KOPT-K1 (cell line): Measurements from ENCODE around the gene CORIN.

Experiments
- H3K27ac ChIP-seq: fragments of 200-600 bp; sonication (generic); 2 replicates; pipeline ENCODE4 v1.5.1; 2016; ENCODE audit warnings: antibody characterized with exemption, mild to moderate bottlenecking, low read depth, low read length; ENCODE audit not compliant: poor library complexity, severe bottlenecking
- H3K36me3 ChIP-seq: fragments of 200-600 bp; sonication (generic); 2 replicates; pipeline ENCODE4 v1.5.1; 2017; ENCODE audit warnings: antibody characterized with exemption, mild to moderate bottlenecking, low read length, moderate library complexity; ENCODE audit not compliant: insufficient read depth
- H3K9me3 ChIP-seq: fragments of 200-600 bp; sonication (generic); 2 replicates; pipeline ENCODE4 v1.5.1; 2017; ENCODE audit warnings: antibody characterized with exemption, low read length, mild to moderate bottlenecking; ENCODE audit not compliant: insufficient read depth, poor library complexity, severe bottlenecking

Gene CORIN

DNA sequence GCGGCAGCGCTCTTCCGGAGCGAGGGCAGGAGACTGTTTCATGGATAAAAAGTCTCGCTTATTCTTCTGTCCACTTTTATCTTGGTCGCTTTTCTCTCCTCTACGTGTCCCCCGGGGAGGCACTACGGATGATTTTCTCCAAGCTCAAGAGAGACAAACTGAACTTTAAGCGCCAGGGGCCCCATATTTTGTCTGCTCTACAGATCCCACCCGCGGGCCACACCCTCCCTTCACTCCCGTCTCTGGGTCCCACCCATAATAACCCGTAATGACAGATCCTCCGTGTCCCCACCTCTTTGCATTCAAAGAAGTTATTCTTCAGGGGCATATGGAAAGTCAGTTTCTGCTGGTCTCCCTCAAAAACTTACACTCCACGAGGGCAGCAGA is at the start of gene CORIN:
TSS of gene CORIN (minus strand) at position 160 of the 387 bp plus-strand sequence. CDS start at position 42, 118 bp downstream.
- no peak within 1 kb of the TSS for H3K27ac ChIP-seq

DNA sequence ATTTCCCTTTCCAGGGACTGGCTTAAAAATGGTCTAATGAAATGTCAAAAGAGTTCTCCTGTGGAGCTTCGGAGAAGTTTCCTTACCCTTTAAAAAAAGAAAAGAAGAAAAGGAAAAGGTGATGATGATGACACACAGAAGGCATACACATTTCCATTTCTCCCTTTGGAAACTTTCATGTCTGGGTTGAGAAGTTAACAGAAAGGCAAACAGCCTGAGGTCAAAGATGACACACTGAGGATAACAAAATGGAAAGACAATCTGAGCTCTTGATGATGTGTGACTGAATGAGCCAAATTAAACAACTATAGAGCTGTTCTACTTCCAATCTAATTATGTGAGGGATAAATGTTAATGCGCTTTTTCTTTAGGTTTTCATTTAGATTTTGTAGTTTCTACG is 44.4 kb upstream of the CORIN start:
- H3K9me3 ChIP-seq: no peaks in the 10 kb centered on the region
- peaks cover 89% of the 10 kb centered on the region for H3K36me3 ChIP-seq
- H3K27ac ChIP-seq: no peak overlapping the region

More for the DNA sequence above, at the start of gene CORIN:
- Histone ChIP-seq H3K9me3 (peaks cover 4% of the 10 kb centered on the region), H3K36me3 (peaks cover 7% of the 10 kb centered on the region)

DNA sequence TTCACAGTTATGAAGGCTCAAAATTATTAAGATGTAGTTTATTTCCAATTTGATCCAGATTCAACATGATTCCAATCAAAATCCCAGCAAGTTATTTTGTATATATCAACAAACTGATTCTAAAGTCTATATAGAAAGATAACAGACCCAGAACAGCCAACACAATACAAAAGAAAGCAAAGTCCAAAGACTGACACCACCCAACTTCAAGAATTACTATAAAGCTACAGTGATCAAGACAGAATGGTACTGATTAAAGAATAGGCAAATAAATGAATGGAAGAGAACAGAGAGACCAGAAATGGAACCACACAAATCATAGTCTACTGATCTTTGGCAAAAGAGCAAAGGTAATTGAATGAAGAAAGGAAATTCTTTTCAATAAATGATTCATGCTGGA is 41.6 kb upstream of the CORIN start:
- Histone ChIP-seq H3K27ac (no peak overlapping the region), H3K9me3 (no peaks in the 10 kb centered on the region), H3K36me3 (peaks cover 91% of the 10 kb centered on the region)

GRCh38 chr4:47876784-47877546 is 39.1 kb upstream of the CORIN start:
- Histone ChIP-seq H3K36me3 (peaks cover 88% of the 10 kb centered on the region), H3K9me3 (peaks cover 14% of the 10 kb centered on the region), H3K27ac (no peak overlapping the region)

DNA sequence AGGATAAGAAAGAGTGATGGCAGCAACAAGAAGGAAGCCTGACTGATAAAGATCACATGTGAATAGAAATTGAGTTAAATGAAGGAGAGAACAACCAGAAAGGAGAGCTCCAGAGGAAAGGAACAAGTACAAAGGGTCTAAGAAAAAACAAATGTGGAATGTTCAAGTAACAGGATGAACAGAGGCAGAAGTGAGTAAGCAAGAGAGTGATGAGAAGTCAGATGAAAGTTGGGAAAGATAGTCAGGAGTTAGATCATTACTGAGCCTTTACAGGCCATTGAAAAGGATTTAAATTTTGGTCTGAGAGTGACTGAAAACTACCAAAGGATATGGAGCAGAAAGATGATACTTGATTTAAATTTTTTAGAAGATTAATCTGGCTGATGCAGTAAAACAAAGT is 38.4 kb upstream of the CORIN start:
- peaks cover 14% of the 10 kb centered on the region for H3K9me3 ChIP-seq
- no peak overlapping the region for H3K27ac ChIP-seq
- peaks cover 83% of the 10 kb centered on the region for H3K36me3 ChIP-seq

- Histone ChIP-seq H3K9me3 (peaks cover 14% of the 10 kb centered on the region), H3K27ac (no peak overlapping the region), H3K36me3 (peaks cover 82% of the 10 kb centered on the region)
Observed at GRCh38 chr4:47873877-47874541, 36.1 kb upstream of the CORIN start.

GRCh38 chr4:47863486-47863885 is 25.6 kb upstream of the CORIN start:
- Histone ChIP-seq H3K27ac (no peak overlapping the region), H3K9me3 (no peaks in the 10 kb centered on the region), H3K36me3 (peaks cover 27% of the 10 kb centered on the region)

DNA sequence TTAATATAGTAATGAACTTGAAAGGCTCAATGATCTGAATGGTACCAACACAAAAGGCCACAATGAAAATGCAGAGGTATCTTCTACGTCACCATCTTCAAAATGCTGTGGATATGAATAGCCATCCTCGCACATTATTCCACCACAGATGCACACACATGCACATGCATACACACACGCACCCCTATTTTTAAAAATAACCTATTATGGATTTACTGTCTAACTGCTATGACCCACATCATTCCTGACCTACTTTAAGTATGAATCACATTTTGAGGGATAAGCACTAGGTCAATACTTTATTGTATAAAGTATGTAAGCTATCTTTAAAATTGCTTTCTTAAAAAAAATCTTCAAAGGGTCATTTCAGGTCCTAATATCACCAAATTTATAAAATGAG is 24.4 kb upstream of the CORIN start:
- H3K36me3 ChIP-seq: peaks cover 21% of the 10 kb centered on the region
- no peaks in the 10 kb centered on the region for H3K9me3 ChIP-seq
- H3K27ac ChIP-seq: no peak overlapping the region

DNA sequence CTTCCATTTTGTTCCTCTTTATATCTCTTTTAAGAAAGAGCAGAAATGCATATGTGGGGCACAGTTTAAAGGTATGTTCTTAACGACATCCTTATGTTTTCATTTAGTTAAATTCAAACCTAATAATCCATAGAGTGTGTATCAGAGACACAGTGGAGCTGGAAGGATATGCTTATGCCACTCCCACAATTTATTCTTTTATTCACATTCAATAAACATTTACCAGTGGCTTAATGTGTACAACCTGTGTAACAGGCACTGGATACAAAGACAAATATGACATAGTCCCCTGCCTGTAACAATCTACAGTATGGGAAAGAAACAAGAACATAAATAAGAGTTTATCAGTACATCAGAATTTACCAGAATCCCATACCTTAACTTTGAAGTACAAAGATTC is 22.4 kb upstream of the CORIN start:
- Histone ChIP-seq H3K9me3 (no peaks in the 10 kb centered on the region), H3K36me3 (peaks cover 15% of the 10 kb centered on the region), H3K27ac (no peak overlapping the region)

DNA sequence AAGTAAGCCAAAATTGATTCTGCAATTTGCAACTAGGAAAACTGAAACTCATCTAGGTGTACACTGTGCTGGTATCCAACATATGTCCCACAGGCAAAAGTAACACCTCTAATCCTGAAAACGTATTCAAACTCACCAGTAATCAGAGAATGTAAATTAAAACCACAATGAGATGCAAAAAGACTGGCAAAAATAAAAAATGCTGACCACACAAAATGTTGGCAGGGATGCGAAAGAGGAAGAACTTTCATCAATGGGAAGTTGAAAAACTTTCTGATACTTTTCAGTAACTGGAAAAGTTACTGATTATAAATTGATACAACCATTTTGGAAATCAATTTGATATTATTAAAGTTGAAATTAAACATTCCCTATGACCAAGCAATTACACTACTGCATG is 20.1 kb upstream of the CORIN start:
- Histone ChIP-seq H3K36me3 (peaks cover 25% of the 10 kb centered on the region), H3K27ac (no peak overlapping the region), H3K9me3 (no peaks in the 10 kb centered on the region)

GRCh38 chr4:47856713-47857112 is 18.8 kb upstream of the CORIN start:
- Histone ChIP-seq H3K27ac (no peak overlapping the region), H3K9me3 (no peaks in the 10 kb centered on the region), H3K36me3 (peaks cover 29% of the 10 kb centered on the region)

DNA sequence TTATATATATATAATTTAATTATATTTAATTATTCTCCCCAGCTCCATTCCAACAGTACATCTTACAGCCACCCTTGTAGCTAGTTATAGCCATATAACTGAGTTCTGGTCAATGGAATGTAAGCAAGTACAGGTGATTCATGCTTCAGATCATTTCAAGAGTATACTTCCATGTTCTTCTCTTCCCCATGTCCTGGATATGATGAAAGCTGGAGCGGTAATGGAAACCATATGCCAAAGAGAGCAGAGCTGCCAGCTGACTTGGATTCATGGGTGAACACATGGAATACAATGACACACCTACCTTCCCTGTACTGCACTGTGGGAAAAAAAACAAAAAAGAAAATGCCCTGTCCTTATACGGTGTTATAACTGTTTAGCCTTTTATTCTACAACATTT is 17.5 kb upstream of the CORIN start:
- Histone ChIP-seq H3K27ac (no peak overlapping the region), H3K9me3 (no peaks in the 10 kb centered on the region), H3K36me3 (peaks cover 31% of the 10 kb centered on the region)

GRCh38 chr4:47852136-47852535 is 14.3 kb upstream of the CORIN start:
- Histone ChIP-seq H3K27ac (no peak overlapping the region), H3K9me3 (no peaks in the 10 kb centered on the region), H3K36me3 (peaks cover 38% of the 10 kb centered on the region)

GRCh38 chr4:47849466-47849865 is 11.6 kb upstream of the CORIN start:
- Histone ChIP-seq H3K9me3 (no peaks in the 10 kb centered on the region), H3K27ac (no peak overlapping the region), H3K36me3 (peaks cover 39% of the 10 kb centered on the region)

- Histone ChIP-seq H3K36me3 (peaks cover 39% of the 10 kb centered on the region), H3K9me3 (no peaks in the 10 kb centered on the region), H3K27ac (no peak overlapping the region)
Observed at GRCh38 chr4:47848041-47848440, 10.2 kb upstream of the CORIN start.

DNA sequence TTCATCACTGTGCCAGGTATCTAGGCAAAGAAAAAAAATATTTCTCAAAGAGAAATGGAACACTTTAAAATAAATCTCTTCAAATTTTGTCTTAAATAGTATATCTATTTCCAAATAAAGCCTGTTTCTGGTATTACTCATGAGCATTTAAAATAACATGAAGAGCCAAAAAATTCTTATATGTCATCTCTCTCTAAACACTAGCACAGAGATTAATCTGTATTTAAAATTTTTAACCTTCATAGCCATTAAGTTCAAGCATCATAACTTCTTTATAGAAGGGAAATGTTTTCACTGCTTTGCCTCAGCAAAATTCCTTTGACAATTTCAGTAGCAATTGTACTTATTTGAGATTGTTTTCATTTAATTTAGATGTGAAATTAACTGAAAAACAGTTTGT is 5.1 kb upstream of the CORIN start:
- no peak overlapping the region for H3K27ac ChIP-seq
- peaks cover 25% of the 10 kb centered on the region for H3K36me3 ChIP-seq
- no peaks in the 10 kb centered on the region for H3K9me3 ChIP-seq
